Measurements from ENCODE around the gene MIB2. TPM values are rescaled to one million over a fixed set of nuclear protein-coding genes. Genes with fewer than 3 reads are reported as not detected.
"Not testable (repeated sequence)": the region's sequence is repeated elsewhere in the genome, so short reads cannot be mapped to it uniquely, and the experiment has no call there.

MIB2 gene
- total RNA-seq (2014; rRNA removed; shearing (Covaris generic)): 31.3 and 38.3 TPM in 2 replicates

DNA sequence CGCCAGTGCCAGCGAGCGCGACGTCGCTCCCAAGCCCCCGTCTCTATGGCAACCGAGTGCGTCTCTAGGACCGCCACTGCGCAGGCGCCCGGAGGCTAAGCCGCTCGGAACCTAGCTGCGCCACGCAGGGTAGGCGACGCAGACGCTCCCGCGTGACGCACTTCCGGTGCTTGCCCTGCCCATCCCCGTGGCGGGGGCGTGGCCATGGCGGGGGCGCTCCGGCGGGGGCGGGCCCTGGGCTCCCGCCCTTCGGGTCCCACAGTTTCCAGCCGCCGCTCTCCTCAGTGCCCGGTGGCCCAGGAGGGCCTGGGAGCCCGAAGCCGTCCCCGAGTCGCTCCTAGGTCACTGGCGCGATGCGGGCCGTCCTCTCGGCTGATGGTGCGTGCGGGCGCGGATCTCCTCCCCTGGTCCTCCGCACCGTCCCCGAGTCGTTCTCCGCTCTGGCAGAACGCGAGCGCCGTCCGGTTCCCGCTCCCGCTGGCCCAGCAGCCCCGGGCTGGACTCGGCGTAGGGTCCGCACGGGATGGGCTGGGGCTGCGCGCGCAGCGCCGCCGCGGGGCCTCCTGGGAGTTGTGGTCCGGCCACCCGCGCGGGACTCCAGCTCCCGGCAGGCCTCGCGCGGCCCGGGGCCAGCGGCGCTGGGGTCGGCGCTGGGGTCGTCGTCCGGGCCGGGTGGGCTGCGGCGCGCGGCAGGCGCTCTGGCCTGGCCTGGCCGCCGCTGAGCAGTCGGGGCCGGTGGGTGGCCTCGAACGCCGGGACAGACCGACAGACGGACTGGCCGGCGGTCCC lies at the start of gene MIB2:
Gene MIB2, plus strand, starts transcription at position 245 of the 789 bp plus-strand sequence. CDS start 7,953 bp downstream, outside the sequence.
- DNase-seq (ENCODE audit: low read depth): peak; percentile 98

DNA sequence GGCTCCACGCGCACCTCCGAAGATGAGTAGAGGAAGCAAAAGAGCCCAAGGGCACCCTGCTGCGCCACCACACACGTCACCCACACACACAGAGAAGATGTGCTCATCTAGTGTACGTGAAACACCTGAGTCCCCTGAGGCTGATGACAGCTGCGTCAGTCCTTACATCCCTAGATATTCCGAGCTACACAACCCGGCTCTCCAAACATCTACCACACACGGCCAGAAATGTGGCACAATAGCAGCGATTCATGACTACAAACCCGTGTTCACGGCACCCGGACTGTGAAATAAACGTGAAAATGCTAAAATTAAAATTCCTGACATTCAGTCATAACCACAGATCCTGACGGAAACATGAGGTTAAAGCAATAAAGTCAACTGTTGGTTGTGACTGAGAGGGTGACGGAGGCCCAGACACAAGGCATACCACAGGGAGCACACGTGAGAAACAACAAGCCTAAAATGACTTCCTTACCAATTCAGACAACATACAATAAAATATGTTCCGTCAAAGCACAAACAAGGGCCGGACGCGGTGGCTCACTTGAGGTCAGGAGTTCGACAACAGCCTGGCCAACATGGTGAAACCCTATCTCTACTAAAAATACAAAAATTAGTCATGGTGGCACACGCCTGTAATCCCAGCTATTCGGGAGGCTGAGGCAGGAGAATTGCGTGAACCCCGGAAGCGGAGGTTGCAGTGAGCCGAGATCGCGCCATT lies 48.0 kb upstream of the MIB2 start:
- no peak for DNase-seq (ENCODE audit: low read depth)

DNA sequence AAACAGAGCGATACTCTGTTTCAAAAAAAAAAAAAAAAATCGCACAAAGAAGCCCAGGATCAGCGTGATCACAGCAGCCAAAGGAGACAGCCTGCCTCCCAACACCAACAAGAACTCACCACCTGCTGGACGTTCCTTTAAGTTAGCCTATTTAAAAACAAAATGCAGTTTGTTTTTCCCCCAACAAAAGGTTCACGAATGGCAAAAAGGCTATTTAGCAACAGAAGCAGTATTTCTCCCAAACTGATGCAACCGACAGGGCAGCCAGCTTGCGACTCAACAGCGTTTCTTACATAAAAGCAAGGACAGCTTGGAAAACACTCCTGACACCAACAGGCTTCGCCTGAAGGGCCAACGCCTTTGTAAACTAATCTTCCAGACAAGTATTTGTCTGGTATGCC lies 47.4 kb upstream of the MIB2 start:
- no peak for DNase-seq (ENCODE audit: low read depth)

DNA sequence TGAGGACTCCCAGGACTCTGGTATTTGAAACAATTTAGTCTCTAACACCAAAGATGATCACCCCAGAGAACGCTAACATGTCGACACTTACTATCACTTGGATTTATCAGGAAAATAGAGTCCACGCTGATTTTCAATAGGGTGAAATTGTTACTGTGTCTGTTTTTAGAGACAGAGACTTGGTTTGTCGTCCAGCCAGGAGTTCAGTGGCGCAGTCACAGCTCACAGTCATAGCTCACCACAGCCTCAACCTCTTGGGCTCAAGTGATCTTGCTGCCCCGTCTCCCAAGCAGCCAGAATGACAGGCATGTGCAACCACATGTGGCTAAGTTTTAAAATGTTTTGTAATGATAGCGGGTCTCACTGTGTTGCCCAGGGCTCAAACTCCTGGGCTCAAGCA lies 46.0 kb upstream of the MIB2 start:
- DNase-seq (ENCODE audit: low read depth): no peak

DNA sequence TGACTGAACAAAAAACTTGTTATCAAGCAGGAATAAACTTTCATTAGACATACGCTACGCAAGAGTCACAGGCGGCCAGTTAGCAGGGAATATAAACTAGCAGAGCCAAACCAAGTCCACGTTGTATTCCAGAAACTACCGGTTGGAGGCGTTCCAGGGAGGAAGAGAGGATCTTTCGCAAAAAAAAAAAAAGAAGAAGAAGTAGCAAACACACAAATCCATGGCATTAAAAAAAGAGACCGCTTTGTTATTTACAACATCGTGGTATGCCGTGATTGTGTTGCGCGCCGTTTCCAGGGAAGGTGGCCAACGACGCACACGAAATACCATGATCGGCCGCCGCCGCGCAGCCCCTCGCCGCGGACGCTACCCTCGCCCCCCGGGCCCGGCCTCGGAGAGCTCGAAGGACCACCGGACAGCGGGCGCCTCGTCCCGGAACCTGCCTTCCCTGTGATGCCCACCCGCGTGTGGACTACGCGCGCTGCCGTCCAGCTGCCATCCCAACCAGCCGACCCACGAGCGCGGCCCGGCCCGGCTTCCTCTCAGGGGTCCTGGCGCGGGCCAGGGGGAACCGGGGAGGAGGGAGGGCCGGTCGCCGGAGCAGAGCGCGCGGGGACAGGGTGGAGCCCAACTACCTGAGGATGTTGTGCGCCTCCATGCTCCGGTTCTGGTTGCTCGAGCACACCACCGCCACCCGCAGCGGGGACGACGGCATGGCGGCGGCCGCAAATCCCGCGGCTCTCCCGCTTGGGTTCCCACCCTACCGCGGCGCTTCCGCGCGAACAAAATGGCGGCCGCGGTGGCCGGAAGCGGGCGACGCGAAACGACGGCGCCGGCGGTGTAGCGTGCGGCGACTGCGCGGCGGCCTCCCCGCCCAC lies 41.2 kb upstream of the MIB2 start:
- peak; percentile 67 for DNase-seq (ENCODE audit: low read depth)

DNA sequence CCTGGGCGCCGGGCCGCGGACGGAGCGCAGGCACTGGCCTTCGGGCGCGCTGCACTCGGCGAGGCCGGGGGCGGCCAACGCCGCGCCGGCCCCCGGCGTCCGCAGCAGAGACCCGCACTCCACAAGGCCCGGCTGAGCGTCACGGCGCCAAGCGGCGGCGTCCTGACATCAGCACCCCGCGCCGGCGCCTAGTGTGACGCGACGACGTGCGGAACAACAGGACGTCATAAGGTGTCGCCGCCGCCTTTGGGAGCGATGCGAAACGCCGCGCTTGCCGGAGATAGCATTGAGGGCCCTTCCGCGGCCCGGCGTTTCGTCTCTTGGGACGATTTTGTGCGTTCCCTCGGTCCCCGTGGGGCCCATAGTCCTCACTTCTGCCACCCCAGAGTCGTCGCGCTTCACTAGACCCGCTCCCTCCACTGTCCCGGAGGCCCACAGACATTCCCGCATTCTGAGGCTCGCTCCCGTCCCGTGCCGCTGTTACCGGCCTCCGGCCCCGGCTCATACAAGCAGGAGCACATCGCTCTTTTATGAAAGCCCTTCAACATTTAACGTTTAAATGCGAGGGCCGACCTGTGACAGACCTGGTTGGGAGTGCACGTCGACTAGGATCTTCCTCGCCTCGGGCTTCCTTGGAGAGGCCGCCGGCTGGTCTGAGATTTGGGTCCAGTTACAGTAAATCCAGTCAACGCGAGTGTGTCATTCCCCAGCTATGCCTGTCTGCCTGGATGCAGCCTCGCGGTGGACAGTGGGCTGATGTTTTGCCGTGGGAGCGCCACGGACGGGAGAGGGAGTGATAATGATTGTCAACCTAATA lies 40.4 kb upstream of the MIB2 start, which contains the start of gene SSU72:
Gene SSU72, minus strand, starts transcription at position 143 of the 817 bp plus-strand sequence. CDS start 306 bp downstream, outside the sequence.
- peak; percentile 96 for DNase-seq (ENCODE audit: low read depth)

DNA sequence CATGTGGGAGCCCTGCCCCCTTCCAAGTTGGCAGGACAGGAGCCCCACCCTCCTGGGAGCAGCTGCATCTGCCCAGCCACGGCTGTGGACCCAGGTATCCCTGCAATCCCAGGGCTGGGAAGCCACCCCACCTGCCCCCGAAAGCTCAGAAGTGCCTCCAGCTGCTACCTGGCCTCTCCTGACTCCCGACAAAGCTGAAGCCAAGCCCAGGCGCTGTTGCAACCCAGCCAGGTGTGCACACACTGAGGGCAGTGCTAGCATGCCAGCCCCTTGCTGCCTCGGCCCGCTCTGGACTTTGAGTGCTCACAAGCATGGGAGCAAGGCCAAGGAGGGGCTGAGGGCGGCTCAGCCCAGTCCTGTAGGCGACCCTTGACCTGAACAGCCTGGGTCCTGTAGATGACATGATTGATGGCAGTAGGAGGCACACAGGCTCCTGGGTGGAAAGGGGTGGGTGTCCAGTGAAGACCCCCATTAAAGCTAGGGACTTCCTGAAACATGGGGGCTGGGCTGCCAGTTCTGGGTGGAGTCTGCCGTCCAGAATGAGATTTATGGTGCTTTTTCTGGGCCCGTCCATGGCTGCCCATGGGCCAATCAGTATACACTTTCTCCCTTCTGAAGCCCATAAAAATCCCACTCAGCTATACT lies 37.8 kb upstream of the MIB2 start:
- DNase-seq (ENCODE audit: low read depth): no peak

DNA sequence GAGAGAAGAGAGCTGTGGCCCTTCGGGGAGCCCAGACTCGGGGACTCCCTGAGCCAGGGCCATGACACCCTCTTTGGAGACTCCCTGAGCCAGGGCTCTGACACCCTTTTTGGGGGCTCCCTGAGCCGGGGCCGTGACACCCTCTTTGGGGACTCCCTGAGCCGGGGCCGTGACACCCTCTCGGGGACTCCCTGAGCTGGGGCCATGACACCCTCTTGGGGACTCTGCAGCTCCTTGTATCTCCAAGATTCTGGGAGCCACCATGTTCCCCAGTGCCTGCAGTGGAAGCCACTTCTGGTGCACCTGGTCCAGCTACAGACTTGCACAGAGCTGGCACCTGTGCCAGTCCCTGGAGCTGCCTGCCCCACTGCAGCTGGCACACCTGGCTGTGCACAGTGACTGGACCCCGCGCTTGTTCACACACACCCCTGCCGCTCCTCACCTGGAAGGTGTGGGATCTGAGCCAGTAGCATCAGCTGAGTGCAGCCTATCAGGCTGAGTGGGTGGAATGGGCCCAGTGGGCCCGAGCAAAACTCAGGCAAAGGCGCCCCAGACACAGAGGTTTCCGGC lies 36.8 kb upstream of the MIB2 start:
- DNase-seq (ENCODE audit: low read depth): no peak

DNA sequence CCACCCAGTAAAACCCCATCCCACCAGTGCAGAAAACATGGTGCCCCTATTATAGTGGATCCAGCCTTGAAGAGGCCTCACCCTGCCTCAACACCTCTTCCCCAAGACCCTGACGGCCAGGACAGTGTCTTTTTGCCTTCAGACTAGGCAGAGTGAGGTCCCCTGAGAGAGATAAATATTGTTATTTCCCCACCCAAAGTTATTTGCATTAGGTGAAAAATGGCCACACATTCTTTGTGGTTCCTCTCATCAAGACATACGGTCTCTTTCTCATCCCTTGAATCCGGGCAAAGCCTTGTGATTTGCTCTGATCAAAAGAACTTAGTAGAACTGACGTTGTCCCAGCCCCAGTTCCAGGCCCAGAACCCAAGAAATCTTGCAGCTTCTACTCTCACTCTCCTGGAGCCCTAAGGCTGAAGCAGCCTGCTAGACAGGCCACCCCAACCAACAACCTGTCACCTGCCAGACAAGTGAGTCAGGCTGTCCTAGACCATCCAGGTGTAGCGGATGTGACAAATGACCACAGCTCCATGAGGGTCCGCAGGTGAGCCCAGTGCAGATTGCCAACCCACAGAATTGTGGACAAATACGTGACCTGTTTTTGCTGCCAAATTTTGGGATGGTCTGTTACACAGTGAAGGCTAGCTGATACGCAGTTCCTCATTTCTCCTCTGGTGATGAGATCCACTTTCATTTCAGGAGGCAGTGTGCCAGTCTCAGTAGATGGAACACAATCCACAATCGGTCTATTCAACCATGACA lies 32.5 kb upstream of the MIB2 start:
- no peak for DNase-seq (ENCODE audit: low read depth)

DNA sequence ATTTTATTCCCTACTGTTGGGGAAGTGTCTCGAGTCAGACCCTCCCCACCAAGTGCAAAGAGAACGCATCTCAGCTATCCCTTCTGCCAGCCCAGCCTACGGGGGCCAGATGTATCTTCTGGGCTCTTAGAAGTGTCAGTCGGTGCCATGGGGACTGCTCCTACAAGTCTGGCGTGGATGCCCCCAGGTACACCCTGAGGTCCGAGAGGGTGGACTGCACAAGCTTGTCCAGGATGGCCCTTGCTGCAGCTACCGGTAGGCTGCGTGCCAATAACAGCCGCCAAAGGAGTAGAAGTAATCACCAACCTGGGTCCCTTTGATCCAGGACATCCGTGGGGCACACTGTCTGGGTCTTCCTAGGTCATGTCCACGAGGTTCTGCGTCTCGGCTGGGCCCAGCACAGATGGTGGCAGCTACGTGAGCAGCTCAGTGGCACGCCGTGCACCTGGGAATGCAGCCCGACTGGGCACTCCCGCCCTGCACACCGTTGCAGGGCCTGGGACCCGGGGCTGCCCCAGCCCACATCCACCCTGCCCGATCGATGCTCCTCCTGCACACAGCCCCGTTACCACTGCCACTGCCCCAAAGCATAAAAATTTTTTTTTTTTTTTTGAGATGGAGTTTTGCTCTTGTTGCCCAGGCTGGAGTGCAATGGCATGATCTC lies 31.8 kb upstream of the MIB2 start:
- DNase-seq (ENCODE audit: low read depth): no peak

DNA sequence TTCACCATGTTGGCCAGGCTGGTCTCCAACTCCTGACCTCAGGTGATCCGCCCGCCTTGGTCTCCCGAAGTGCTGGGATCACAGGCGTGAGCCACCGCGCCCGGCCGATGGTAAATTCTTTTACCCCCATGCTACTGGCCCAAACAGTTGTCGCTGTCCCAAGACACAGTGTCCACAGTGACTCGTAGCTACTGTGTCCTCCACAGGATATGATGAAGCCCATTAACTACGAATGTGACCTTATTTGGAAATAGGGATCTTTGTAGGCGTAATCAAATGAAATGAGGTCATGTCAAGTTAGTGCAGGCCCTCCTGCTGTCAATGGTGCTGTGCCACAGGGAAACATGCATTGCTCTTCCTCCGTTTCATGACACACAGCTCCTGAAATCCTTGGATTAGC lies 23.8 kb upstream of the MIB2 start:
- no peak for DNase-seq (ENCODE audit: low read depth)

DNA sequence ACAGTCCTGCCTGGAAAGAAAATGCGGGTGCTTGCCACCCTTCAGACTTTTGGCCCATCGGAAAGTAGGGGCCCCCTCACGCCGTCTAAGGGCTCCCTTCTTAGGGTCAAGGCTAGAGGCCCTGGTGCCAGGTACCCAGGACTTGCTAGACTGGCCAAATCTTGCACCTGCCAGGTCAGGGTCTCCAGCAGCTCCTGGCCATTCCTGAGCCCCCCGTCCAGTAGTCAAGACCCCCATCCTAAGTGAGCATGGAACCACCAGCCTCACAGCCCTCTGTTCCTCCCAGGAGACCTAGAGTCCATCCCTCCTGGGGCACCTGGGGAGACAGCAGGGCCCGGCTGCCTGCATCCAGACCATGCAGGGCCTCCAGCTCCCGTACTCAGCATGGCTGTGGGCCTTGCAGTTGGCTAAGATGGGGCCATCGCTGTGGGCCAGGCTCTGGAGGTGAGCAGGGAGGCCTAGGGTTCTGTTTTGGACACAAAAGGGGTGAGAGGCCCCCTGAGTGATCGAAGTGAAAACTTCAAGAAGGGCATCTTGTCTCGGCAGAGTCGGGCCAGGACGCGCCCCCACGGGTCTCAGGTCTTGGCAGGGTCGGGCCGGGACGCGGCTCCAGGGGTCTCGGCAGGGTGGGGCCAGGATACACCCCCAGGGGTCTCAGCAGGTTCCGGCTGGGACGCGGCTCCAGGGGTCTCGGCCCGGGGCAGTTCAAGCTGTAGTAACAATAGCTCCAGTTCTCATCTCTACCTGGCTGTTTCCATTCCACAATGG lies 21.3 kb upstream of the MIB2 start:
- DNase-seq (ENCODE audit: low read depth): no peak

DNA sequence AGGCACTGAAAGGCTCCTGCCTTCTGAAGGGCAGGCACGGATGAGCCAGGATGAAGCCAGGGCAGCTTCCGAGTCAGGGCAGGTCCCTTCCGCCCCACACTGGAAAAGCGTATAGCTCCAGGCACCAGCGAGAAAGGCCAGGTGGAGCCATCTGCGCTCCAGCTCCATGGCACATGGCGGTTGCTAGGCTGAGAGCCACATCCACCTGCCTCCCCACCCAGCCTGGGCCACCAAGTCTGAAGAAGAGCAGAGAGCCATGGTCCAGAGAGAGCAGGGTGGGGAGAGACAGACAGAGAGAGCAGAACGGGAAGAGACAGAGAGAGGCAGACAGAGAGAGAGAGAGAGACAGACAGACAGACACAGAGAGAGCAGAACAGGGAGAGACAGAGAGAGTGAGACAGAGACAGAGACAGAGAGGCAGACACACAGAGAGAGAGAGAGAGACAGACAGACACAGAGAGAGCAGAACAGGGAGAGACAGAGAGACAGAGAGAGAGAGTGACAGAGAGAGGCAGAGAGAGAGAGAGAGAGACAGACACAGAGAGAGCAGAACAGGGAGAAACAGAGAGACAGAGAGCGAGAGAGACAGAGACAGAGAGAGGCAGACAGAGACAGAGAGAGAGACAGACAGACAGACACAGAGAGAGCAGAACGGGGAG lies 20.6 kb upstream of the MIB2 start:
- no peak for DNase-seq (ENCODE audit: low read depth)

DNA sequence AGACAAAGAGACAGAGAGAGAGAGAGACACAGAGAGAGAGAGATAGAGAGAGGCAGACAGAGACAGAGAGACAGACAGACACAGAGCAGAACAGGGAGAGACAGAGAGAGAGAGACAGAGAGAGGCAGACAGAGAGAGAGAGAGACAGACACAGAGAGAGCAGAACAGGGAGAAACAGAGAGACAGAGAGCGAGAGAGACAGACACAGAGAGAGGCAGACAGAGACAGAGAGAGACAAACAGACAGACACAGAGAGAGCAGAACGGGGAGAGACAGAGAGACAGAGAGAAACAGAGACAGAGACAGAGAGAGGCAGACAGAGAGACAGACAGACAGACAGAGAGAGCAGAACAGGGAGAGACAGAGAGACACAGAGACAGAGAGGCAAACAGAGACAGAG lies 20.0 kb upstream of the MIB2 start:
- DNase-seq (ENCODE audit: low read depth): not testable (repeated sequence)

DNA sequence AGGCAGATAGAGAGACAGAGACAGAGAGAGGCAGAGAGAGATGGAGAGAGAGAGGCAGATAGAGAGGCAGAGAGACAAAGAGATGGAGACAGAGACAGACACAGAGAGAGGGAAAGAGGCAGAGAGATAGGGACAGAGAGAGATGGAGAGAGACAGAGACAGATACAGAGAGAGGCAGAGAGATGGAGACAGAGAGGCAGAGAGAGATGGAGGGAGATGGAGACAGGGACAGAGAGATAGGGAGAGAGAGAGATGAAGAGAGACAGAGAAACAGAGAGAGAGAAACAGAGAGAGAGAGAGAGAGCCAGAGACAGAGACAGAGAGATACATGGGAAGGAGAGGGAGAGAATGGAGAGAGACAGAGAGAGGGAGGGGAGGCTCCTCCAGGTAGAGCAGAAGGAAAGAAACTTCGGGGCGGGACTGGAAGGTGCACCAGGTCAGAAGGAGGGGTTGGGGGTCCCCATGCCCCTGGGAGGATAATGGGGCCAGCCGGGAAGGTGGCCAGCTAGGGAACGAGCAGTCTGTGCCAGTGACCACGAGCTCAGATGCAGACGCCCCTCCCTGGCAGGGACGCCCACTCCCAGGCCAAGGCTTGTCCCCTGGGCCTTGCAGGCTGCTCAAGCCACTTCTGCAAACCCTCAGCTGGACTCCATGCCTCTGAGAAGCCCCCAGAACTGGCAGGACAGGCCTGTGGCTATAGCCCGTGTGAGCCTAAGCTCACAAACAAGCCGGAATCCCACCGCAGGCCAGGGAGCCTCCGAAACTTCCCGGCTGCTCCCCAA lies 18.6 kb upstream of the MIB2 start:
- DNase-seq (ENCODE audit: low read depth): no peak

DNA sequence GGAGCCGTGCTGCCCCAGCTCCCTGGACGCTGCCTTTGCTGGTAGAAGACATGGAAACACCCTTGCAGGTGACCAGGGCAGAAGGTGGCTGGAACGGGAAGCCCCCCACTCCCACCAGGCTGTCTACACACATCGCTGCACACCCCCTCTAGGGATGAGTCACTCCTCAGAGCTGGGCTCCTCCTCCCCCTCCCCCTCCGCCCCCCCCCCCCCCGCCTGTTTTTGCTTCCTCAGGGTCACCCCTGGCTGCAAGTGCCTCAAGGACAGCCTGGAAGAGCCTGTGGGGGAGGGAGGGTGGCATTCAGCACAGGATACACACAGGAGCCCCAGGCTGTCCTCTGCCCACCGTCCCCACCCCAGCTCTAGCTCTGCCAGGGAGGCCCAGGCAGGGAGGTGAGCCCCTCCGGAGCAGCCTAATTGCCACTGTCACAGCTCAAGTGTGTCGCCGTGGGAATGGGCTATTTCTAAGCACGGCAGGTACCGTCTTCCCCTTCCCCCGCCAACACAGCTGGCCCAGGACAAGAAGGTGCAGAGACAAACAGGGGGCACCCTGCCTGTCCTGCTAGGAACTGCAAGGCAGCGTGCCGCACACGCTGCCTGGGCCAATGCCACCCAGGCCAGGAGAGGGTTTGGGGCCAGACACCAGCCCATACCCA lies 17.9 kb upstream of the MIB2 start:
- DNase-seq (ENCODE audit: low read depth): no peak
